Upper lobe of left lung (tissue), 6 donors: ENCODE measurements around the gene FAM83F. TPM values are rescaled to one million over a fixed set of nuclear protein-coding genes. Genes with fewer than 3 reads are reported as not detected.

Experiments
- ATAC-seq, 2 donors: fragments of 200-7000 bp; cut with Tn5 transposase; one replicate each; pipeline ENCODE4 v1.9.1; 2022; ENCODE audit warnings: mild to moderate bottlenecking in 2 of 2, moderate library complexity in 2 of 2; ENCODE audit not compliant: low FRiP score in 2 of 2
- DNase-seq, 2 donors: peaks; one replicate each; pipeline ENCODE4 v3.0.0-alpha.2; 2019 to 2020
- H3K27ac ChIP-seq, 4 donors: fragments of 200-600 bp; sonication (generic); one replicate each; pipeline ENCODE4 v1.5.1; 2016 to 2019
- H3K27me3 ChIP-seq, 4 donors: fragments of 200-600 bp; sonication (generic); one replicate each; pipeline ENCODE4 v1.5.1; 2017 to 2019
- H3K36me3 ChIP-seq, 4 donors: fragments of 200-600 bp; sonication (generic); one replicate each; pipeline ENCODE4 v1.5.1; 2016 to 2019
- H3K4me1 ChIP-seq, 4 donors: fragments of 200-600 bp; sonication (generic); one replicate each; pipeline ENCODE4 v1.5.1; 2018 to 2019
- H3K4me3 ChIP-seq, 4 donors: fragments of 200-600 bp; sonication (generic); one replicate each; pipeline ENCODE4 v1.5.1; 2017 to 2019; ENCODE audit warnings: mild to moderate bottlenecking in 2 of 4, moderate library complexity in 1 of 4
- H3K9me3 ChIP-seq, 4 donors: fragments of 200-600 bp; sonication (generic); one replicate each; pipeline ENCODE4 v1.5.1; 2018 to 2019
- EP300 ChIP-seq, 4 donors: sonication (generic); formaldehyde crosslinking; IDR thresholded peaks; one replicate each; pipeline ENCODE4 v1.5.1; 2017; ENCODE audit warnings: antibody characterized with exemption in 4 of 4, control low read depth in 2 of 4
- POLR2A ChIP-seq, 4 donors: fragments of 450-650 bp; IDR thresholded peaks; one replicate each; pipeline ENCODE4 v1.5.1; 2016 to 2017; ENCODE audit warnings: antibody characterized with exemption in 4 of 4, mild to moderate bottlenecking in 2 of 4
- POLR2AphosphoS5 ChIP-seq, 2 donors: sonication (generic); formaldehyde crosslinking; IDR thresholded peaks; one replicate each; pipeline ENCODE4 v1.5.1; 2017; ENCODE audit warnings: antibody characterized with exemption in 2 of 2
- WGBS, 2 donors: methylation state at CpG; one replicate each; pipeline ENCODE4 v1.1.5; 2017 to 2018; 5-methylcytosine and 5-hydroxymethylcytosine counted together
- total RNA-seq, 6 donors: library from RNA; depleted of rRNA in 4 of 6; stranded (reverse); fragments of >200 nt in 4 of 6; gene quantifications; one replicate each; pipeline versions ENCODE4 v1.1.0 to v1.2.1, GENCODE V29; 2016 to 2021
- TF ChIP-seq, protein P1 (sequence below), 6 experiments: fragments of 450-650 bp in 4 of 6; fragments of 200-600 bp in 2 of 6; sonication (generic) in 2 of 6; IDR thresholded peaks; one replicate each; pipeline ENCODE4 v1.5.1; 2016 to 2019; ENCODE audit warnings: antibody characterized with exemption in 6 of 6
- donor health status: DM: no; HTN: no; CAD: no; lungs with moderate emphysema.
- donor health status: DM: no; HTN: yes; CAD: no; lungs with severe emphysema.

Gene FAM83F
- total RNA-seq, 6 donors from 2014 or later, result 0.23 to 2.8 (median 0.67) TPM

DNA sequence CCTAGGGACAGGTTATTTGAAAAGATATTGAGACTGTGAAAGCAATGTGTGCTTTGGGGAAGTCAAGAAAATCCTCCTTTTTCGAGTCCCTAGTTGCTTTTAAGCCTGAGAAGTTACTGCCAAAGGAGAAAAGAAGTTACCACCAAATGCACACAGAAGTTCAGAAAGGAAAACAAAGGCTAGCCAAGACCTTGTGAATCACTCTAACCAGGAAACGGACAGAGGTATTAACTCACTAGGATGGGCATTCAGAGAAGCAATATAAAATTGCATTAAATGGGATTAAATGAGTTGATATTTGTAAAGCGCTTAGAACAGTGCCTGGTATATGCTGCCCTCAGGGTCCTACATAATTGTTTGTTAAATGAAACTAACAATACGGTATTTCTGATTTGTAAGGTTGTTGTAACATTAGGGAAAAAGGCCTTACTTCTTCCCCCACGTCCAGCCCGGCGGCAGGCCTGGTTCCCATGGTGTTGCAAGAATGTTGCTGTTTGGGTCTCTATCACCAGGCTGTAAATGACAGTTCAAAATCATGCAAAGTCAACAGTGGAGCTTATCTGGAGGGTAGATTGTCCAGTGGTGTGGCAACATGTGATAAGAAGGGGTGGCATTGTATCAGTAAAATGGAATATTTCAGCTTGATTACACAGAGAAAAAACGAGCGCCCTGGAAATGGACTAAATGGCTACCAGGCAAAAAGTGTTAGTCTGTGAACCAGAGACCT is 27.5 kb upstream of the FAM83F start:
- TF ChIP-seq EP300 (IDR thresholded peaks at IDR 0.05) (no peak), POLR2AphosphoS5 (IDR thresholded peaks at IDR 0.05) (no peak), POLR2A (IDR thresholded peaks at IDR 0.05) (no peak)
- TF ChIP-seq, protein P1, sequence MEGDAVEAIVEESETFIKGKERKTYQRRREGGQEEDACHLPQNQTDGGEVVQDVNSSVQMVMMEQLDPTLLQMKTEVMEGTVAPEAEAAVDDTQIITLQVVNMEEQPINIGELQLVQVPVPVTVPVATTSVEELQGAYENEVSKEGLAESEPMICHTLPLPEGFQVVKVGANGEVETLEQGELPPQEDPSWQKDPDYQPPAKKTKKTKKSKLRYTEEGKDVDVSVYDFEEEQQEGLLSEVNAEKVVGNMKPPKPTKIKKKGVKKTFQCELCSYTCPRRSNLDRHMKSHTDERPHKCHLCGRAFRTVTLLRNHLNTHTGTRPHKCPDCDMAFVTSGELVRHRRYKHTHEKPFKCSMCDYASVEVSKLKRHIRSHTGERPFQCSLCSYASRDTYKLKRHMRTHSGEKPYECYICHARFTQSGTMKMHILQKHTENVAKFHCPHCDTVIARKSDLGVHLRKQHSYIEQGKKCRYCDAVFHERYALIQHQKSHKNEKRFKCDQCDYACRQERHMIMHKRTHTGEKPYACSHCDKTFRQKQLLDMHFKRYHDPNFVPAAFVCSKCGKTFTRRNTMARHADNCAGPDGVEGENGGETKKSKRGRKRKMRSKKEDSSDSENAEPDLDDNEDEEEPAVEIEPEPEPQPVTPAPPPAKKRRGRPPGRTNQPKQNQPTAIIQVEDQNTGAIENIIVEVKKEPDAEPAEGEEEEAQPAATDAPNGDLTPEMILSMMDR (IDR thresholded peaks at IDR 0.05), result no peak
- H3K4me1 ChIP-seq, result peaks cover 5 to 18% (median 14%) of the 10 kb centered on the region in 4 donors
- H3K9me3 ChIP-seq, result no peaks in the 10 kb centered on the region
- ATAC-seq (no peak), DNase-seq (no peak)
- no peaks in the 10 kb centered on the region for H3K36me3 ChIP-seq
- no peak overlapping the region for H3K27ac ChIP-seq
- no peak overlapping the region for H3K4me3 ChIP-seq
- no peaks in the 10 kb centered on the region for H3K27me3 ChIP-seq
- 67 to 75% methylated on average over 9 of the region's 9 CpGs for WGBS, 2 donors

DNA sequence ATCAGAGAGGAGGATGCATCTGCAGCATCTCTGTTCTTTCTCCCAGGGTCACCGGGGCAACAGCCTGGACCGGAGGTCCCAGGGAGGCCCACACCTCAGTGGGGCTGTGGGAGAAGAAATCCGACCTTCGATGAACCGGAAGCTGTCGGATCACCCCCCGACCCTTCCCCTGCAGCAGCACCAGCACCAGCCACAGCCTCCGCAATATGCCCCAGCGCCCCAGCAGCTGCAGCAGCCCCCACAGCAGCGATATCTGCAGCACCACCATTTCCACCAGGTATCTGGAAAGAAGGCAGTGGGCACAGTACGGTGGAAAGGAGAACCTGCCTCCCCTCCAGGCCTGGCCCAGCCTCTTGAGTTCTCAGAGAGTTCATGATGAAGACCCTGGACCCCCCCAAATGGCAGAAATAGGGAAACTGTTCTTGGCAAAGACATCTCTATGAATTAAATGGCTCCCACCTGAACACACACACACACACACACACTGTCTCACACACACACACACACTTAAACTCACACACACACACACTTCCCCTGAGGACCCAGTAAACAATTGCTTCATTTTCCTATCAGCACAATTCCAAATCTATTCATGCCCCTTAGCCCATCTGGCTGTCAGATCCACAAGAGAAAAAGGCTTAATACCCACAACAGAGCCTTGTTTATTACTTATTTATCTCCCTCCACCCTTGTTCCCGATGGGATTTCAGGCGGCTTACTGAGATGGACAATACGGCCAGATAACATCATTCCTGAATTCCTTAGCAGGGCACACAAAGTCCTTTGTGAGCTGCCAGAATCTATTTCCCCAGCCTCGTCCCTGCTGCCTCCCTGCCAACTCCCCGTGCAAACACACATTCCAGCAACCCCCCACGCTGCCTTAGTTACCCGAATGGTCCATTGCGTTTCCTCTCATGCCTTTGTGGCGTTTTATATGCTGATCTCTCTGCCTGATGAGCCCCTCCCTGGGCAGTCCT is 26.5 kb upstream of the FAM83F start:
- Histone ChIP-seq H3K4me1 (peaks cover 3 to 18% (median 14%) of the 10 kb centered on the region in 4 donors), H3K9me3 (no peaks in the 10 kb centered on the region), H3K27ac (peak overlapping the region; percentile 4 to 57 (median 30)), H3K36me3 (no peaks in the 10 kb centered on the region), H3K4me3 (no peak overlapping the region), H3K27me3 (no peaks in the 10 kb centered on the region)
- TF ChIP-seq, protein P1 (IDR thresholded peaks at IDR 0.05), result no peak
- TF ChIP-seq POLR2A (IDR thresholded peaks at IDR 0.05) (no peak), POLR2AphosphoS5 (IDR thresholded peaks at IDR 0.05) (peak in 1 of 2 donors; percentile 49), EP300 (IDR thresholded peaks at IDR 0.05) (peak in 2 of 4 donors; percentile 15 to 84)
- ATAC-seq (no peak), DNase-seq (no peak)
- 23 to 64% methylated on average over 9 to 20 of the region's 20 CpGs for WGBS, 2 donors

DNA sequence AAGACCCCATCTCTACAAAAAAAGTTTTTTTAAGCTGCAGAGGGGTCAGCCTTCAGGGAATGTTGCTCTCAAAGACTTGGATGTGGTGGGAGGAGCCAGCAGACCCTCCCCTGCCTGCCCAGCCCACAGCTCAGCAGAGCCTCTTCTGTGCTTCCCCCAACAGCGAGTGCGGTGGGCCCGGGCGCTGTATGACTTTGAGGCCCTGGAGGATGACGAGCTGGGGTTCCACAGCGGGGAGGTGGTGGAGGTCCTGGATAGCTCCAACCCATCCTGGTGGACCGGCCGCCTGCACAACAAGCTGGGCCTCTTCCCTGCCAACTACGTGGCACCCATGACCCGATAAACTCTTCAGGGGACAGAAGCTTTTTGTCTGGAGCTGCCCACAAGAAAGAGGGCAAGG is 24.0 kb upstream of the FAM83F start:
- ATAC-seq, result peak in 1 of 2 donors; percentile 37
- 91 to 93% methylated on average over 6 to 10 of the region's 10 CpGs for WGBS, 2 donors

DNA sequence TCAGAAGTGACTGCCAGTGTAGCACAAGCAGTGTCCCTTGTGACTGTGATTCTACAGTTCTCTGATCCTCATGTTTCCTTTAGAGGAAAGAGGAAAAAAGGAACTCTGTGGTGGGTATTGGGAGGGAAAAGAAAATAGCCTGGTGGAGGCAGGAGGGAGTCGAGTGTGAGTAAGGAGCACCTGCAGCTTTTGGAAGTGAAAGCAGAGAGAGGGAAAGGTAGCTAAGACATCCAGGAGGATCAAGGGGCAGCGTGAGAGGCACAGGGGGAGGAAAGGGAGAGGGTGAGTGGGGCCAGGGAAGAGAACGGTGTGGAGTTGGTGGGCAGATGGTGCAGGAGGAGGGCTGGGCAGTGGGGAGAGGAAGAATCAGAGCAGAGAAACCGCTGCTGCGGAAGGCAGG is 22.1 kb upstream of the FAM83F start:
- H3K4me1 ChIP-seq, result peaks cover 3 to 16% (median 12%) of the 10 kb centered on the region in 4 donors
- WGBS, 2 donors, result 70% methylated on average over 5 of the region's 5 CpGs
- no peak for DNase-seq
- TF ChIP-seq, protein P1 (IDR thresholded peaks at IDR 0.05), result no peak
- TF ChIP-seq POLR2A (IDR thresholded peaks at IDR 0.05), result no peak
- TF ChIP-seq POLR2AphosphoS5 (IDR thresholded peaks at IDR 0.05), result no peak
- TF ChIP-seq EP300 (IDR thresholded peaks at IDR 0.05), result no peak
- H3K36me3 ChIP-seq, result no peaks in the 10 kb centered on the region
- no peak overlapping the region for H3K4me3 ChIP-seq
- no peak overlapping the region for H3K27ac ChIP-seq
- no peak for ATAC-seq
- no peaks in the 10 kb centered on the region for H3K9me3 ChIP-seq
- H3K27me3 ChIP-seq, result no peaks in the 10 kb centered on the region

More for the DNA sequence above, 24.0 kb upstream of the FAM83F start:
- TF ChIP-seq EP300 (IDR thresholded peaks at IDR 0.05) (no peak), POLR2AphosphoS5 (IDR thresholded peaks at IDR 0.05) (no peak), POLR2A (IDR thresholded peaks at IDR 0.05) (no peak)
- TF ChIP-seq, protein P1 (IDR thresholded peaks at IDR 0.05), result no peak
- peaks cover 3 to 18% (median 14%) of the 10 kb centered on the region in 4 donors for H3K4me1 ChIP-seq
- H3K27me3 ChIP-seq, result no peaks in the 10 kb centered on the region
- H3K27ac ChIP-seq, result no peak overlapping the region
- no peaks in the 10 kb centered on the region for H3K9me3 ChIP-seq
- no peaks in the 10 kb centered on the region for H3K36me3 ChIP-seq
- H3K4me3 ChIP-seq, result no peak overlapping the region
- peak in 1 of 2 donors; percentile 53 for DNase-seq
